DND-41 (cell line): ENCODE data around the gene RNASET2.

Source experiments
- ATAC-seq: fragments of 200-7000 bp; cut with Tn5 transposase; 3 replicates; pipeline ENCODE4 v1.9.1; 2021; ENCODE audit warnings: low read depth; ENCODE audit not compliant: insufficient read depth
- DNase-seq: peaks from one replicate; pipeline ENCODE4 v3.0.0-alpha.2; 2020
- H2AFZ ChIP-seq: 2 replicates; pipeline ENCODE4 v1.6.0; 2012; ENCODE audit warnings: low read depth, low read length
- H3K27ac ChIP-seq: 2 replicates; pipeline ENCODE4 v1.5.1; 2012; ENCODE audit warnings: low read length, inconsistent platforms
- H3K27me3 ChIP-seq: fragments of 200-600 bp; sonication (generic); 2 replicates; pipeline ENCODE4 v1.6.0; 2012; ENCODE audit warnings: low read length, mild to moderate bottlenecking, inconsistent platforms; ENCODE audit not compliant: insufficient read depth, poor library complexity
- H3K36me3 ChIP-seq: 2 replicates; pipeline ENCODE4 v1.5.1; 2012; ENCODE audit warnings: low read length, inconsistent platforms; ENCODE audit not compliant: insufficient read depth
- H3K4me1 ChIP-seq: 2 replicates; pipeline ENCODE4 v1.5.1; 2012; ENCODE audit warnings: mild to moderate bottlenecking, low read length; ENCODE audit not compliant: insufficient read depth
- H3K4me2 ChIP-seq: 2 replicates; pipeline ENCODE4 v1.6.0; 2012; ENCODE audit warnings: mild to moderate bottlenecking, moderate library complexity, low read length, inconsistent platforms; ENCODE audit not compliant: insufficient read depth
- H3K4me3 ChIP-seq, 2 experiments: fragments of 200-600 bp in 1 of 2; shearing (Covaris generic) in 1 of 2; 2 replicates each; pipeline ENCODE4 v1.5.1; 2012 to 2016; ENCODE audit warnings: inconsistent platforms in 2 of 2, low read length in 2 of 2, mild to moderate bottlenecking in 2 of 2, low read depth in 1 of 2, moderate library complexity in 1 of 2
- H3K79me2 ChIP-seq: 2 replicates; pipeline ENCODE4 v1.6.0; 2012; ENCODE audit warnings: low read length, inconsistent platforms; ENCODE audit not compliant: insufficient read depth
- H3K9ac ChIP-seq: 2 replicates; pipeline ENCODE4 v1.6.0; 2012; ENCODE audit warnings: low read depth, mild to moderate bottlenecking, inconsistent platforms, low read length, moderate library complexity
- H3K9me3 ChIP-seq: 2 replicates; pipeline ENCODE4 v1.5.1; 2012; ENCODE audit warnings: low read length, moderate library complexity, mild to moderate bottlenecking, inconsistent platforms; ENCODE audit not compliant: insufficient read depth, severe bottlenecking
- H4K20me1 ChIP-seq: 2 replicates; pipeline ENCODE4 v1.6.0; 2012; ENCODE audit warnings: low read length; ENCODE audit not compliant: insufficient read depth
- CTCF ChIP-seq: IDR thresholded peaks from 2 replicates; pipeline ENCODE4 v1.5.1; 2012; ENCODE audit warnings: borderline replicate concordance, low read length, moderate library complexity, mild to moderate bottlenecking; ENCODE audit not compliant: poor library complexity, severe bottlenecking; ENCODE audit errors: extremely low read depth
- EZH2 ChIP-seq: IDR thresholded peaks from 3 replicates; pipeline ENCODE4 v1.6.1; 2012; ENCODE audit warnings: borderline replicate concordance, low read depth, mild to moderate bottlenecking, moderate library complexity, low read length, inconsistent platforms; ENCODE audit not compliant: severe bottlenecking

The RNASET2 gene

GRCh38 chr6:166938150-166938549 lies 18.2 kb downstream of the RNASET2 start:
- Histone ChIP-seq H3K27ac (no peak overlapping the region), H3K9ac (no peak overlapping the region), H3K4me1 (peaks cover 11% of the 10 kb centered on the region), H2AFZ (no peak overlapping the region), H4K20me1 (no peaks in the 10 kb centered on the region), H3K27me3 (no peaks in the 10 kb centered on the region), H3K9me3 (no peaks in the 10 kb centered on the region), H3K4me3 (no peak overlapping the region), H3K36me3 (peaks cover 21% of the 10 kb centered on the region), H3K79me2 (no peaks in the 10 kb centered on the region), H3K4me2 (no peak overlapping the region)
- ATAC-seq, result no peak
- TF ChIP-seq EZH2 (no peak), CTCF (no peak)
- DNase-seq, result no peak

GRCh38 chr6:166937746-166938145 lies 18.6 kb downstream of the RNASET2 start:
- Histone ChIP-seq H3K4me3 (no peak overlapping the region), H3K9ac (no peak overlapping the region), H4K20me1 (no peaks in the 10 kb centered on the region), H3K9me3 (no peaks in the 10 kb centered on the region), H3K4me1 (peaks cover 11% of the 10 kb centered on the region), H2AFZ (no peak overlapping the region), H3K36me3 (peaks cover 22% of the 10 kb centered on the region), H3K4me2 (no peak overlapping the region), H3K27ac (no peak overlapping the region), H3K27me3 (no peaks in the 10 kb centered on the region), H3K79me2 (no peaks in the 10 kb centered on the region)
- DNase-seq (no peak), ATAC-seq (no peak)
- no peak for TF ChIP-seq CTCF
- no peak for TF ChIP-seq EZH2

GRCh38 chr6:166936079-166936787 lies 20.1 kb downstream of the RNASET2 start:
- no peak overlapping the region for H3K27ac ChIP-seq
- H4K20me1 ChIP-seq, result no peaks in the 10 kb centered on the region; the same call in 1 of the 2 replicates
- H3K36me3 ChIP-seq, result peaks cover 25% of the 10 kb centered on the region
- TF ChIP-seq EZH2 (no peak), CTCF (no peak)
- DNase-seq, result peak; percentile 33
- H3K9me3 ChIP-seq, result no peaks in the 10 kb centered on the region
- H3K4me2 ChIP-seq, result no peak overlapping the region
- H3K9ac ChIP-seq, result no peak overlapping the region
- no peak overlapping the region for H2AFZ ChIP-seq
- no peaks in the 10 kb centered on the region for H3K79me2 ChIP-seq
- peaks cover 11% of the 10 kb centered on the region for H3K4me1 ChIP-seq
- ATAC-seq, result peak; percentile 78
- no peak overlapping the region for H3K4me3 ChIP-seq
- H3K27me3 ChIP-seq, result no peaks in the 10 kb centered on the region

- Histone ChIP-seq H4K20me1 (peaks cover 3% of the 10 kb centered on the region), H3K79me2 (no peaks in the 10 kb centered on the region), H3K27ac (no peak overlapping the region), H2AFZ (no peak overlapping the region), H3K4me1 (peaks cover 11% of the 10 kb centered on the region), H3K27me3 (no peaks in the 10 kb centered on the region), H3K9me3 (no peaks in the 10 kb centered on the region), H3K9ac (no peak overlapping the region), H3K36me3 (peaks cover 28% of the 10 kb centered on the region), H3K4me3 (no peak overlapping the region), H3K4me2 (no peak overlapping the region)
- DNase-seq, result no peak
- ATAC-seq, result no peak
- no peak for TF ChIP-seq CTCF
- no peak for TF ChIP-seq EZH2
Observed at GRCh38 chr6:166935353-166935752, 21.0 kb downstream of the RNASET2 start.
